Measurements from ENCODE around the gene PPM1L.

The PPM1L gene

GRCh38 chr3:161051856-161052255 is 295.8 kb downstream of the PPM1L start:
- DNase-seq = no peak

GRCh38 chr3:161054860-161055604 is 299.0 kb downstream of the PPM1L start:
- DNase-seq = peak; percentile 29

GRCh38 chr3:161064413-161064812 is 308.4 kb downstream of the PPM1L start:
- no peak for DNase-seq

DNA sequence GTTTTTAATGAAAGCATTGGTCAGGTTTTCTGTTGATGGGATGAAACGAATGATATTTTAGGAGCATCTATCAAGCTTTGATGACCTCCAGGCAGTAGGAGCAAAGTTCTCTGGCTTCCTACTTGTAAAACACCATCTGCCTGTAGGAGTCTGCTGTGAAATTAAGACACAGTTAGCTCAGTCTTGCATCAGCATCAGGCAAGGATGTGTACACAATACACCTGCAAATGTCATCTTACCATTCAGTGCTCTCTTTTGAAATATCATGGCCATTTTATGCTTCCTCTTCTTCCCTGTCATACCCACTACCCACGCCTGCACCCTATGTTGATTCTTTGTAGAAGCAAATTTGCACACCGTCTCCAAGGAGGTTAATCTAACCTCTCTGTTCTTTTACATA is 310.9 kb downstream of the PPM1L start:
- no peak for DNase-seq

DNA sequence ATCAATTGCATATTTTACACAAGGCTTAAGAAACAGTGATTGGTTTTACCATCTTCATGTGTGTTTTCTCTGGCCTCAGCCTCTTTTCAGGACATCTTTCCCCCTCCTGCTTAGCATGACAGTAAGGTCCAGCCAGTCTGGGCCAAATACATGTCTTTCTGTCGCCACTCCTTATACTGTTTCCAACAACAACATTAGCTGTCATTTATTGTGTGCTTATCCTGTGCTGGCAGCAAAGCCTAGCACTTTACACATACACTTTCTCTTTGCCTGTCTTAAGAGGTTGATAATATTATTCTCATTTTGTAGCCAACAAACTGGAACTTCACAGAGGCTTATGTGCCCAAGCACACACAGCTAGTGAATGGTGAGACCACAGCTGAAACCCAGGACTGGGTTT is 311.3 kb downstream of the PPM1L start:
- no peak for DNase-seq

- peak; percentile 86 for DNase-seq
These were observed 313.6 kb downstream of the PPM1L start for GRCh38 chr3:161069511-161070251.

- DNase-seq = no peak
These were observed 314.4 kb downstream of the PPM1L start for GRCh38 chr3:161070252-161070930.

DNA sequence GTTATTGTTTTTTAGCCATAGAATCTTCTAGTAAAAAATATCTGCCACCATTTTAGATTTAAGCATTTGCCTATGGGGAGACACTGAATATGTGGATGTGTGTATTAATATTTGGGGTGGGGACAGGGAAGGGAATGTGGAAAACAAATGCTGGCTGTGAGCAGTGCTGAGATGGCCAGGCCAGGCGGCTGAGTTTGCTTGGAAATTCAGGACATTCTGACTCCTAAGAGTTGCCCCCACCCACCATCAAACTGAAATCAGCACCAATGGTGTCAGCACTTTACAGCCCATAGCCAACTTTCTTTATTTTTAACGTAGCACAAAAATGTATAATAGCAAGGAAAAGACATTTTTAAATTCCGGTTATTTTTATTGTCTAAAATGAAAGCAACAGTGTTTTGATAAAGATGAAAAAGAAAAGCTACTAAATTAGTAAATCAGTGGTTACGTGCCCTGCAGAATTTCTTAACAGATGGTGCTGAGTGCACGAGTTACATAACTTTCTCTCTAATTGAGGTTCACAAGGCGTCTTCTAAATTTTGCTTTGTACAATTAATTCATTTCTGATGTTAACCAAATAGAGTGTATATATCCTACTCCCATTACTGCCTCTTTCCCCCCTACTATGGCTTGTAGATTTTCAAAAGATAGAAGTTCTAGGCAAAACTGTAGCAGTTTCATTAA is 315.1 kb downstream of the PPM1L start:
- DNase-seq = no peak

DNA sequence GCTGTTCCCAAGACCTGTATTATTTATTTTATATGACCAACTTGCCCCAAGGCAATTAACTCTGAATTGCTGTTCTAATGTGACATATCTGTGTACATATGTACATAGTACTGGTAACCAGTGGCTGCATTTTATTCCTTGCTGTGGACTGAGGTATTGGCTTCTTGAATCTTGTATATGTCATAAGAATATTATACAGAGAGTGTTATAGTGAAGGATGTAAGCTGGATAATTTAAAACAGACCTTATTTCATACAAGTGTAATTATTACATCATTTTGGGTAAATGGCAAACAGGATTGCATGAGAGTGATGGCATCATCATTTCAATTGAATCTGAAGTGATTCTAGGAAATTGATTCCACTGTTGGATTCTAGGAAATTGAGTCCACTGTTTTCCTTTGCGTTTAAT is 316.2 kb downstream of the PPM1L start:
- no peak for DNase-seq

- no peak for DNase-seq
These were observed 316.7 kb downstream of the PPM1L start for GRCh38 chr3:161072751-161073150.

GRCh38 chr3:161073181-161073580 is 317.1 kb downstream of the PPM1L start:
- DNase-seq = no peak

- DNase-seq = peak; percentile 14
These were observed 325.6 kb downstream of the PPM1L start for GRCh38 chr3:161081633-161082032.

- DNase-seq = no peak
These were observed 326.0 kb downstream of the PPM1L start for GRCh38 chr3:161082063-161082462.

- DNase-seq = no peak
These were observed 327.1 kb downstream of the PPM1L start for GRCh38 chr3:161083131-161083530.

- no peak for DNase-seq
These were observed 328.2 kb downstream of the PPM1L start for GRCh38 chr3:161084277-161084676.

DNA sequence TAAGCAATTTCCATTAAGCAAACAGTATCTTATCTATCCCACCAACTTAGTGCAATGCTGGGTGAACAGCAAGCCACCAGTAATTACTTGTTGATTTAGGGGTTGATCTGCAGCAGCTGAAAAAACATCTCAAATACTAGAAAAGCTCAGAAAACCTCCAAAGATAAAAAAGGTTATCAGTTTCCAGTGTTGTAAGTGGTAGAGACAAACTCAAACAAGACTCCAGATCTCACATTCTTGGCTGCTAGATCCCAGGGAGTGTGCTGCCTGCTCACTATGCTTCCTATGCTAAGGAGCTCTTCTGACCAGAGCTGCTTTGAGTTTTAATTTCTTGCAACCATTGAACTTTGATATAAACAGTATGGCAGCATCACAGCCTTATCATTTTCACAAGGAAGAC is 337.9 kb downstream of the PPM1L start:
- DNase-seq = peak; percentile 20

- peak; percentile 27 for DNase-seq
These were observed 340.8 kb downstream of the PPM1L start for GRCh38 chr3:161096771-161097367.

GRCh38 chr3:161100994-161101393 is 345.0 kb downstream of the PPM1L start:
- no peak for DNase-seq

- DNase-seq = peak; percentile 18
These were observed 345.6 kb downstream of the PPM1L start for GRCh38 chr3:161101609-161102008.

DNA sequence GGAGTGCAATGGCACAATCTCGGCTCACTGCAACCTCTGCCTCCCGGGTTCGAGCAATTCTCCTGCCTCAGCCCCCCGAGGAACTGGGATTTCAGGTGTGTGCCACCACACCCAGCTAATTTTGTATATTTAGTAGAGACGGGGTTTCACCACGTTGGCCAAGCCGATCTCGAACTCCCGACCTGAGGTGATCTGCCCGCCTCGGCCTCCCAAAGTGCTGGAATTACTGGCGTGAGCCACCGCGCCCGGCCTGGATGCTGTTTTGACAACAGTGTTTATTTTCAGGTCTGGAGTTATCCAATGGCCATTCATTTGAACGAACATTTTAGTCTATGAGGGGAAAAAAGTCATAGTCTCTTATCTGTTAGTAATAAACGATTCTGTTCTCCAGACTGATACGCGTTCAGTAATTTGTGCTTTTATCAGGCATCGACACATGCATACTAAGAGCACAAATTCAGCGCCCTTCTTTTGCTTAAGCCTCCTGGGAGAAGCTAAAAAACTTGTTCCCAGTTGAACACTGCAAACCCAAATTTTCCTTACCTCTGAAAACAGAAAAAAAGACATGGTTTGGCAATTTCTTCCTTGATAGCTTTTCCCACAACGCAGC is 347.9 kb downstream of the PPM1L start:
- peak; percentile 52 for DNase-seq

GRCh38 chr3:161104561-161105551 is 348.8 kb downstream of the PPM1L start, which contains the start of gene B3GALNT1:
Gene B3GALNT1, minus strand, starts transcription at chr3:161105349. Its CDS starts 18,595 bp downstream, at chr3:161086754.
- DNase-seq = peak; percentile 77
